Gastrocnemius medialis (tissue), 4 donors: ENCODE results near the gene LIPE. TPM values are rescaled to one million over a fixed set of nuclear protein-coding genes. Genes with fewer than 3 reads are reported as not detected.

ENCODE experiments used
- ATAC-seq, 2 donors: fragments of 150-250 bp; one replicate each; pipeline ENCODE4 v1.9.1; 2016
- DNase-seq, 2 donors: peaks; one replicate each; pipeline ENCODE4 v3.0.0-alpha.2; 2019
- H3K27ac ChIP-seq, 4 donors: fragments of 200-600 bp; sonication (generic); 1 replicate in 1 of 4; 2 replicates in 3 of 4; pipeline ENCODE4 v1.5.1; 2016 to 2018; ENCODE audit warnings: mild to moderate bottlenecking in 2 of 4, moderate library complexity in 1 of 4
- H3K27me3 ChIP-seq, 3 donors: fragments of 200-600 bp; sonication (generic) in 2 of 3; 1 replicate in 1 of 3; 2 replicates in 2 of 3; pipeline versions ENCODE4 v1.5.1 to v1.6.0; 2016 to 2019; ENCODE audit warnings: mild to moderate bottlenecking in 1 of 3, moderate library complexity in 1 of 3
- H3K36me3 ChIP-seq, 2 donors: fragments of 200-600 bp; sonication (generic) in 1 of 2; one replicate each; pipeline ENCODE4 v1.5.1; 2017 to 2018
- H3K4me1 ChIP-seq, 2 donors: fragments of 200-600 bp; sonication (generic) in 1 of 2; one replicate each; pipeline ENCODE4 v1.5.1; 2016 to 2017; ENCODE audit warnings: mild to moderate bottlenecking in 2 of 2
- H3K4me3 ChIP-seq, 4 donors: fragments of 200-600 bp; sonication (generic) in 3 of 4; 1 replicate in 1 of 4; 2 replicates in 3 of 4; pipeline ENCODE4 v1.5.1; 2016 to 2019; ENCODE audit warnings: mild to moderate bottlenecking in 2 of 4
- H3K9me3 ChIP-seq, 3 donors: fragments of 200-600 bp; sonication (generic) in 2 of 3; 1 replicate in 1 of 3; 2 replicates in 2 of 3; pipeline ENCODE4 v1.5.1; 2016 to 2019
- POLR2A ChIP-seq, 2 donors: fragments of 450-650 bp; IDR thresholded peaks; one replicate each; pipeline ENCODE4 v1.6.1; 2017; ENCODE audit warnings: antibody characterized with exemption in 2 of 2, mild to moderate bottlenecking in 2 of 2, moderate library complexity in 2 of 2
- in situ Hi-C, 4 donors: fragments of 200-750 bp; cut with MboI; loops; one replicate each; pipeline versions ENCODE4 v1.15.0 to v1.8.0; 2017; ENCODE audit warnings: low sequenced_read_pairs in 4 of 4
- intact Hi-C: fragments of 100-400 bp; cut with DNase I; formaldehyde crosslinking; loops from one replicate; pipeline ENCODE4 v1.15.1; 2023; ENCODE audit warnings: low total_unique reads
- total RNA-seq, 4 donors: library from RNA; depleted of rRNA; stranded (reverse); fragments of >200 nt; gene quantifications; one replicate each; pipeline versions ENCODE4 v1.1.0 to v1.2.3, GENCODE V29; 2016
- TF ChIP-seq, protein P1 (sequence below), 5 experiments: fragments of 450-650 bp in 3 of 5; fragments of 200-600 bp in 2 of 5; sonication (generic) in 2 of 5; IDR thresholded peaks in 4 of 5; conservative IDR thresholded peaks in 1 of 5; 1 replicate in 4 of 5; 2 replicates in 1 of 5; pipeline ENCODE4 v1.5.1; 2016 to 2019; ENCODE audit warnings: antibody characterized with exemption in 5 of 5, mild to moderate bottlenecking in 3 of 5, moderate library complexity in 3 of 5

Gene LIPE
- total RNA-seq, 4 donors from 2014 or later, result 6.9 to 44.5 (median 13.7) TPM

DNA sequence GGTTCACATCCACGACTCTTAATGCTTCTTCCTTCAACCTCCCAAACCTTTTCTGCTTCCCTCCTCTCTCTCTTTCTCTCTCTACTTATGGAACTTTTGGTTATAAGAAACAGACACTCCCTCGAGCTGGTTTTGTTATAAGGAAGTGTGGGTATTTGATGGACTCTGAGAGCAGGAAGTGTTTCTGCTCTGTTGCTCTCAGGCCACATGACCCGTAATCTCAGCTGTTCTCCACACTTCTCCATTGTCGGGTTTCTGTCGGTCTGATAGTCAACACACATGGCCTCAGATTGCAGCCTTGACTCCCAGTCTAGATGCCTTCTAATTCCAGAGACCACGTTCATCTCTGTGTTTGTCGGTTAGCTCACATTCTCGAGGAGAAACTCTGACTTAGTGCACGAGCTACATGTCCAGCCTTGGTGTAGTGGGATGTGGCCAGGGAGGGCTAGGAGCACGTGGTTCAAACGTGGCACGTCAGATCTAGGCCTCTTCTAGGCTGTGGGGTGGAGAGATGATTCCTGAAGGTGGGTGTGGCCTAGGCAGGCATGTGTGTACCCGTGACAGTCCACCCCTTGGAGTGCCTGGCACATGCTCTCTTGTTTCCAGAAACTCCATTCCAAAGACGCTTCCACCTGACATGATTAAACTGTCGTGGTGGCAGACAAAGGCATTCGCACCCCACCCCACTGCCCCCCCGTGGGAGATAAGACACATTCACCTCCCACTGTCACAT lies 63.4 kb downstream of the LIPE start:
- no peaks in the 10 kb centered on the region for H3K27me3 ChIP-seq
- H3K9me3 ChIP-seq, result no peaks in the 10 kb centered on the region
- DNase-seq, result no peak
- ATAC-seq, result no peak
- no peak overlapping the region for H3K27ac ChIP-seq
- in situ Hi-C loops, result no loop called here
- peaks cover 0 to 9% of the 10 kb centered on the region in 2 donors for H3K4me1 ChIP-seq
- peaks cover 0 to 24% of the 10 kb centered on the region in 2 donors for H3K36me3 ChIP-seq
- H3K4me3 ChIP-seq, result no peak overlapping the region
- intact Hi-C loops, result no loop called here
- TF ChIP-seq POLR2A (IDR thresholded peaks at IDR 0.05), result no peak
- TF ChIP-seq, protein P1, sequence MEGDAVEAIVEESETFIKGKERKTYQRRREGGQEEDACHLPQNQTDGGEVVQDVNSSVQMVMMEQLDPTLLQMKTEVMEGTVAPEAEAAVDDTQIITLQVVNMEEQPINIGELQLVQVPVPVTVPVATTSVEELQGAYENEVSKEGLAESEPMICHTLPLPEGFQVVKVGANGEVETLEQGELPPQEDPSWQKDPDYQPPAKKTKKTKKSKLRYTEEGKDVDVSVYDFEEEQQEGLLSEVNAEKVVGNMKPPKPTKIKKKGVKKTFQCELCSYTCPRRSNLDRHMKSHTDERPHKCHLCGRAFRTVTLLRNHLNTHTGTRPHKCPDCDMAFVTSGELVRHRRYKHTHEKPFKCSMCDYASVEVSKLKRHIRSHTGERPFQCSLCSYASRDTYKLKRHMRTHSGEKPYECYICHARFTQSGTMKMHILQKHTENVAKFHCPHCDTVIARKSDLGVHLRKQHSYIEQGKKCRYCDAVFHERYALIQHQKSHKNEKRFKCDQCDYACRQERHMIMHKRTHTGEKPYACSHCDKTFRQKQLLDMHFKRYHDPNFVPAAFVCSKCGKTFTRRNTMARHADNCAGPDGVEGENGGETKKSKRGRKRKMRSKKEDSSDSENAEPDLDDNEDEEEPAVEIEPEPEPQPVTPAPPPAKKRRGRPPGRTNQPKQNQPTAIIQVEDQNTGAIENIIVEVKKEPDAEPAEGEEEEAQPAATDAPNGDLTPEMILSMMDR (IDR thresholded peaks at IDR 0.05 in 4 of 5, conservative IDR thresholded peaks at IDR 0.05 in 1 of 5), result no peak

DNA sequence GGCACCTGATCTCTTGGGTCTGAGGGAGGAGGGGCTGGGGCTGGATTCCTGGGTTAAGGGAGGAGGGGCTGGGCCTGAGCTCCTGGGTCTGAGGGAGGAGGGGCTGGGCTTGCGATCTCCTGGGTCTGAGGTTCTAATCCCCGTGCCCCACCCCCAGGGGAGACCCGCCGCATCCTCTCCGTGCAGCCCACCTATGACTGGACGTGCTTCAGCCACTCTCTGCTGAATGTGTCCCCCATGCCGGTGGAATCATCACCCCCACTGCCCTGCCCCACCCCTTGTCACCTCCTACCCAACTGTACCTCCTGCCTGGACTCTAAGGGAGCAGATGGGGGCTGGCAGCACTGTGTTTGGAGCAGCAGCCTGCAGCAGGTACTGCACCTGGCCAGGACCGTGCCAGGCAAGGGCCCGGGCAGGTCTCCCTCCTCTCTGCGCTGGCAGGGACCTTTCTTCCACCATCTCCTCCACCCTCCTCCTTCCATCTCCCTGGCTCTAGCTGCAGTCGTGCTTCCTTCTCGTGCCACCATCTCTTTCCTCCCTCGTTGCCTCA lies 64.2 kb downstream of the LIPE start:
- intact Hi-C loops (no loop called here), in situ Hi-C loops (no loop called here)
- ATAC-seq (no peak), DNase-seq (no peak)
- Histone ChIP-seq H3K9me3 (no peaks in the 10 kb centered on the region), H3K27me3 (no peaks in the 10 kb centered on the region), H3K27ac (no peak overlapping the region), H3K36me3 (peaks cover 0 to 26% of the 10 kb centered on the region in 2 donors), H3K4me1 (peaks cover 0 to 9% of the 10 kb centered on the region in 2 donors), H3K4me3 (no peak overlapping the region)
- TF ChIP-seq, protein P1 (IDR thresholded peaks at IDR 0.05 in 4 of 5, conservative IDR thresholded peaks at IDR 0.05 in 1 of 5), result no peak

DNA sequence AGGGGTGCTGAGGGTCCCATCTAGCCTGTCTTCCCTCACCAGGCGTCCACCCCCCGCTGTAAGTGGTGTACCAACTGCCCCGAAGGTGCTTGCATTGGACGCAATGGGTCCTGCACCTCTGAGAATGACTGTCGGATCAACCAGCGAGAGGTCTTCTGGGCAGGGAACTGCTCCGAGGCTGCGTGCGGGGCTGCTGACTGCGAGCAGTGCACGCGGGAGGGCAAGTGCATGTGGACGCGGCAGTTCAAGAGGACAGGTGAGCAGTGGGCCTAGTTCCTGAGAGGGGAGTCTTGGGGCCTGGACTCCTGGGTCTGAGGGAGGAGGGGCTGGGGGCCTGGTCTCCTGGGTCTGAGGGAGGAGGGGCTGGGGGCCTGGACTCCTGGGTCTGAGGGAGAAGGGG lies 64.8 kb downstream of the LIPE start:
- ATAC-seq, result no peak
- DNase-seq, result no peak

DNA sequence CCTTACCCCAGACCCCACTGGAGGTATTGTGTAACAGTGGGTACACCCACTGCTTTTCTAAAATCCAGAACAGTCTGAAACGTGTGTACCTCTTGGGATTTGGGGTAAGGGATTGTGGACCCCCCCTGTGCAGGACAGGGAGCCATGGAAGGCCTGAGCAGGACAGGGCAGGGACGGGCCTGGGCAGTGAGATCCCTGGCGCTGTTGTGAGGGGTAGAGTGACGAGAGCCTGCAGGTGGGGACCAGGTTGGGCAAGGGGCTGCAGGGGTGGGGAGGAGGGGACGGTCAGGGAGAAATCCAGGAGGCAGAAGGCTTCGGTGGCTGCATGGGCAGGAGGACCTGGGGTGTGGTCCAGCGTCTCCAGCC lies 65.7 kb downstream of the LIPE start:
- H3K27ac ChIP-seq, result no peak overlapping the region
- H3K9me3 ChIP-seq, result no peaks in the 10 kb centered on the region
- TF ChIP-seq POLR2A (IDR thresholded peaks at IDR 0.05), result no peak
- TF ChIP-seq, protein P1 (IDR thresholded peaks at IDR 0.05 in 4 of 5, conservative IDR thresholded peaks at IDR 0.05 in 1 of 5), result no peak
- H3K36me3 ChIP-seq, result peaks cover 0 to 39% of the 10 kb centered on the region in 2 donors
- ATAC-seq (no peak), DNase-seq (no peak)
- H3K4me1 ChIP-seq, result peaks cover 0 to 5% of the 10 kb centered on the region in 2 donors
- in situ Hi-C loops, result no loop called here
- intact Hi-C loops, result no loop called here
- no peaks in the 10 kb centered on the region for H3K27me3 ChIP-seq
- no peak overlapping the region for H3K4me3 ChIP-seq

More for the DNA sequence above, 64.8 kb downstream of the LIPE start:
- H3K27ac ChIP-seq, result no peak overlapping the region
- TF ChIP-seq, protein P1 (IDR thresholded peaks at IDR 0.05 in 4 of 5, conservative IDR thresholded peaks at IDR 0.05 in 1 of 5), result no peak
- TF ChIP-seq POLR2A (IDR thresholded peaks at IDR 0.05), result no peak
- intact Hi-C loops (no loop called here), in situ Hi-C loops (no loop called here)
- peaks cover 0 to 31% of the 10 kb centered on the region in 2 donors for H3K36me3 ChIP-seq
- no peaks in the 10 kb centered on the region for H3K27me3 ChIP-seq
- peaks cover 0 to 9% of the 10 kb centered on the region in 2 donors for H3K4me1 ChIP-seq
- H3K9me3 ChIP-seq, result no peaks in the 10 kb centered on the region
- no peak overlapping the region for H3K4me3 ChIP-seq
